Aorta (tissue), 5 donors: ENCODE data around the gene AUNIP. TPM values are rescaled to one million over a fixed set of nuclear protein-coding genes. Genes with fewer than 3 reads are reported as not detected.

Experiments
- ATAC-seq: fragments of 200-7000 bp; cut with Tn5 transposase; one replicate; pipeline ENCODE4 v1.9.1; 2022; ENCODE audit warnings: moderate library complexity; ENCODE audit not compliant: low FRiP score
- DNase-seq, 2 donors: peaks; one replicate each; pipeline ENCODE4 v3.0.0-alpha.2; 2020
- H3K27ac ChIP-seq, 2 donors: one replicate each; pipeline ENCODE4 v1.5.1; 2013; ENCODE audit warnings: low read length in 2 of 2, mild to moderate bottlenecking in 2 of 2, moderate library complexity in 2 of 2, control low read depth in 1 of 2, inconsistent platforms in 1 of 2, low read depth in 1 of 2
- H3K27me3 ChIP-seq, 2 donors: one replicate each; pipeline ENCODE4 v1.6.1; 2013; ENCODE audit warnings: control low read depth in 1 of 2, low read length in 1 of 2, mild to moderate bottlenecking in 1 of 2, moderate library complexity in 1 of 2; ENCODE audit not compliant: insufficient read depth in 2 of 2, control insufficient read depth in 1 of 2
- H3K36me3 ChIP-seq, 2 donors: one replicate each; pipeline ENCODE4 v1.6.1; 2013; ENCODE audit warnings: control low read depth in 1 of 2, low read length in 1 of 2, mild to moderate bottlenecking in 1 of 2; ENCODE audit not compliant: insufficient read depth in 2 of 2, control insufficient read depth in 1 of 2
- H3K4me1 ChIP-seq, 2 donors: one replicate each; pipeline ENCODE4 v1.6.1; 2013; ENCODE audit warnings: low read length in 2 of 2, control low read depth in 1 of 2, mild to moderate bottlenecking in 1 of 2, moderate library complexity in 1 of 2; ENCODE audit not compliant: insufficient read depth in 2 of 2, control insufficient read depth in 1 of 2
- H3K4me3 ChIP-seq, 2 donors: one replicate each; pipeline ENCODE4 v1.5.1; 2013; ENCODE audit warnings: low read length in 2 of 2, control low read depth in 1 of 2, mild to moderate bottlenecking in 1 of 2
- H3K9me3 ChIP-seq: one replicate; pipeline ENCODE4 v1.6.1; 2013; ENCODE audit warnings: mild to moderate bottlenecking, low read length; ENCODE audit not compliant: control insufficient read depth
- WGBS, 2 donors: extraction: QIAGEN DNeasy Blood & Tissue Kit; methylation state at CpG; one replicate each; pipeline ENCODE4 v1.1.7; 2013; 5-methylcytosine and 5-hydroxymethylcytosine counted together
- intact Hi-C, 2 donors: fragments of 100-400 bp; cut with DNase I; formaldehyde crosslinking; loops; one replicate each; pipeline versions ENCODE4 v1.14.2 to v1.15.0; 2022
- polyA plus RNA-seq, 2 donors: library from polyadenylated mRNA; stranded (reverse); fragments of 200-250 nt; gene quantifications; one replicate each; pipeline ENCODE4 v1.2.3, GENCODE V29; 2013
- total RNA-seq, 2 donors: library from RNA; stranded (reverse); fragmentation: NEBNext Ultra II Directional; extraction: Animal tissue kit (Norgen Biotek cat#: 25700); gene quantifications; one replicate each; pipeline ENCODE4 v1.2.1, GENCODE V29; 2021
- donor health status: healthy with polysubstance abuse.
- donor health status: Bipolar disorder and iron deficiency.
- donor health status: DM: no; HTN: no; CAD: no.
- donor health status: DM: no; HTN: no; CAD: no.
- donor health status: DM: yes; HTN: yes; CAD: no.

The AUNIP gene
- total and polyA plus RNA-seq, 4 donors, result not detected

DNA sequence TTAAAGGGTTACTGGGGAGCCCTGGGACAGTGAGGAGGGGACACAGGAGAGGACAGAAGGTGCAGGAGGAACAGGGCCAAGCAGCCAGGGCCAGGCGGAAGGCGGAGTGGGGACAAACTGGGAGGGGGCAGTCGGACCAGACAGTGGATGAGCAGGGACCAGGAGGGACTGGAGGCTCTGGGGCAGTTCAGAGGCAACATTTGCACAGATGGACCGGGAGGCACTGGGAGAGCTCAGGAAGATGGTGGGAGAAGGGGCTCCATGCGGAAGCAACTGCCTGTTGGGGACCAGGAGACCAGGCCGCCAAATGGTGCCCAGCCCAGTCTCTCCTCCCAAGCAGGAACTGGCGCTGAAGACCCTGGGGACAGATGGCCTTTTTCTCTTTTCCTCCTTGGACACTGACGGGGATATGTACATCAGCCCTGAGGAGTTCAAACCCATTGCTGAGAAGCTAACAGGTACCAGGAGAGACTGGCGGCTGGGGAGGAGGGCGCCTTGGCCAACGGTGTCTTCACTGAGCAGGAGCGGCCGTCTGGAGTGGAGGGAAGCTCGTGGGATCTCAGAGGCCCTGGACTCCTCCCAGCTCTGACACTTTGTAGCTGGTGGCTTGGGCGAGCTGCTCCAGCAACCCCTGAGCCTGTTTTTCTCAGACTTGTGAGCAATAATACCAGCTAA, 58.4 kb downstream of the AUNIP start:
- no peaks in the 10 kb centered on the region for H3K36me3 ChIP-seq
- 49 to 50% methylated on average over 15 of the region's 15 CpGs for WGBS, 2 donors
- DNase-seq, result peak in 1 of 2 donors; percentile 46
- no peak overlapping the region for H3K27ac ChIP-seq
- no peaks in the 10 kb centered on the region for H3K9me3 ChIP-seq
- no peaks in the 10 kb centered on the region for H3K4me1 ChIP-seq
- intact Hi-C loops, result loop anchor here (10.0 kb wide), 2 partner anchors 366 to 566 kb away; partner anchors contain the start of genes MACO1 (in 1 of the 2) and SYF2 (in 1 of the 2)
- no peaks in the 10 kb centered on the region for H3K27me3 ChIP-seq
- no peak for ATAC-seq
- H3K4me3 ChIP-seq, result peak overlapping the region; percentile 72 to 78

DNA sequence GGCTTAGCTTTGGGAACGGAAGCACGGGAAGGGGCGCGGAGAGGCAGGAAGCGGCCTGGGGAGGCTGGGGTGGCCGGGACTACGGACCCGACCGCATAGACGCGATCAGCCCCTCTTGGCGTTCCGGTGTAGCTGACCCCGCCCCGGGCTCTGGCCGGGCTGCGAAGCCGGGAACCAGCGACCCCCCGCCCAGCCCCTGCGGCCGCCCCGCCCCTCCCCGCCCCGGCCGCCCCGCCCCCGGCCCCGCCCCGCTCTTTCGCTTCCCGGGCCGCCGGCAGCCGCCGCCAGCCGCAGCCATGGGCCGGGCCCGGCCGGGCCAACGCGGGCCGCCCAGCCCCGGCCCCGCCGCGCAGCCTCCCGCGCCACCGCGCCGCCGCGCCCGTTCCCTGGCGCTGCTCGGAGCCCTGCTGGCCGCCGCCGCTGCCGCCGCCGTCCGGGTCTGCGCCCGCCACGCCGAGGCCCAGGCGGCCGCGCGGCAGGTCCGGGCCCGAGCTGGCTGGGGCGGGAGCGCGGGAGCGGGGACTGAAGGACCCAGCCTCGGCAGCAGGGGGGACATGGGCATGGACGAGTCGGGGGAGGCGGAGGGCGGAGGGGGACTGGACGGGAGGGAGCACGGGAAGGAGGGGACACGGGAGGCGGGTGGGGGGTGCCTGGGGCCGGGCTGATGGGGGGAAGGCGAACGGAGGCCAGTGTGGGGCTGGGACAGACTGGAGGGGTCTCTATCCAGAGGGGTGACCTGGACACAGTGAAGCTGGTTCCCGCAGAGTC, 59.1 kb downstream of the AUNIP start, which contains the start of gene SELENON:
TSS of gene SELENON (plus strand) at position 259 of the 768 bp plus-strand sequence. CDS start at position 297, 38 bp downstream.
- 1% methylated on average over 32 to 91 of the region's 91 CpGs for WGBS, 2 donors
- ATAC-seq, result peak; percentile 77
- Histone ChIP-seq H3K9me3 (no peaks in the 10 kb centered on the region), H3K36me3 (no peaks in the 10 kb centered on the region), H3K27ac (peak within 1 kb of the TSS in 1 of 2 donors; percentile 29), H3K4me1 (no peaks in the 10 kb centered on the region), H3K27me3 (no peaks in the 10 kb centered on the region), H3K4me3 (peak within 1 kb of the TSS; percentile 72 to 78)
- peak; percentile 86 to 89 for DNase-seq
- intact Hi-C loops, result loop anchor here (5.0 to 10.0 kb wide), 5 partner anchors 113 to 565 kb away; partner anchors contain the start of genes MACO1 (in 1 of the 2), MAN1C1 (in 1 of the 2) and SYF2 (in 1 of the 2)

DNA sequence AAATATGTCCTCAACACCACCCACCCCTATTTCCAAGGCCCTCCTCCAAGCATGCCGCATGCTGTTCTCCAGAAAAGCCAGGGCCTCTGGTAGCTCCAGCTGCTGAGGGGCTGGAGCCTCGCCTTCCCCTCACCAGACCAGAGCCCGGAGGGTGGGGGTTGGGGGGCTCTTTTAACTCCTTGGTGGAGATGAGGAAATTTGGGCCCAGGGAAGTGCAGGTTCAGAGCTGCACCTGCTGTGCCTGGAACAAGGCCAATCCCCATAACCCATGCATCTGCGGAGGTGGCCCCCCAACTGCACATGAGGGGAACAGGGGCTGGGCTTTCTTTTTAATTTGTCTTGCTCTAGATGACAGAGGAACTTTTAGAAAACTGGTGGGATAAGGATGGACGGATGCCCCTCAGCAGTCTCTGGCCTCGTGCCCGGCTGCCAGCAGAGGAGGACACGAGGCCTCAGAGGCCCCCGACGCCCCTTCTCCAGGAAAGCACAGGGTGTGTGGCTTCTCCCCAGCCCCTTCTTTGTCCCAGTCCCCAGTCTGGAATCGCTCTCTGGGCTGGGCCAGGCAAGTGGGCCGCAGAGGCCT, 59.8 kb downstream of the AUNIP start:
- H3K4me3 ChIP-seq, result peak overlapping the region; percentile 72 to 78
- WGBS, 2 donors, result 27 to 28% methylated on average over 12 of the region's 12 CpGs
- no peaks in the 10 kb centered on the region for H3K36me3 ChIP-seq
- intact Hi-C loops, result loop anchor here (5.0 kb wide), 3 partner anchors 112 to 252 kb away; partner anchors contain the start of gene MAN1C1 (in 1 of the 2)
- H3K9me3 ChIP-seq, result no peaks in the 10 kb centered on the region
- ATAC-seq (no peak), DNase-seq (no peak)
- H3K27ac ChIP-seq, result peak overlapping the region in 1 of 2 donors; percentile 29
- H3K27me3 ChIP-seq, result no peaks in the 10 kb centered on the region
- no peaks in the 10 kb centered on the region for H3K4me1 ChIP-seq

DNA sequence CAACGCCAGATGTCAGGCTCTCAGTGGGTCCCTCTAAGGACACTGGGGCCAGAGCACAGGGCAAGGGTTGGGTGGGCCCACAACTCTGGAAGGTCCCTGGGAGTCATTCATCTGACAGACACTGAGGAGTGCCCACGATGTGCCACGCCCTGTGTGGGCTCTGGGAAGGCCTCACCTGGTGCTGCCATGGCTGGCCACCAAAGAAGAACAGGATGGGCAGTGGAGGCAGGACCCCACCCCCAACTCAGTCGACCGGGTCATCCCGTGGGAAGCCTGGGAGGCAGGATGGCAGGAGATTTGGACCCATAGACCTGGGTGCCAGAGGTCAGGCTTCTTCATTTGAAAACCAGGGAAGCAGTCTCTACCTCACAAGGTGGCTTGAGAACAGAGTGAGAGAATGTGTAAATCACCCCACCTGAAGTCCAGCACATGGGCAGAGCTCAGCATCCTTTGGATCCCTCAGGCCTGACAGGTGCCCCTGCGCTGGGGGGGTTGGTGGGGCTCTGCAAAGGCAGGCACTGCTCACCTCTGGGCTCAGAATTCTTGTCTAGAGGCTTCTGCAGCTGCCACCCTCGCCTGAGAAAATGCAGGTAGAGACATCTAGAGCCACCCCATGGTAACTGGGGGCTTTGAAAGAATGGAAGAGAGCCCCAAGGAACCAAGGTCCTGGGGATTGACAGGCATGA, 60.4 kb downstream of the AUNIP start:
- no peak overlapping the region for H3K27ac ChIP-seq
- no peaks in the 10 kb centered on the region for H3K36me3 ChIP-seq
- no peaks in the 10 kb centered on the region for H3K4me1 ChIP-seq
- DNase-seq (no peak), ATAC-seq (no peak)
- intact Hi-C loops, result loop anchor here (5.0 kb wide), 3 partner anchors 112 to 252 kb away; partner anchors contain the start of gene MAN1C1 (in 1 of the 2)
- no peak overlapping the region for H3K4me3 ChIP-seq
- H3K9me3 ChIP-seq, result no peaks in the 10 kb centered on the region
- WGBS, 2 donors, result 88 to 89% methylated on average over 8 of the region's 8 CpGs
- H3K27me3 ChIP-seq, result no peaks in the 10 kb centered on the region

DNA sequence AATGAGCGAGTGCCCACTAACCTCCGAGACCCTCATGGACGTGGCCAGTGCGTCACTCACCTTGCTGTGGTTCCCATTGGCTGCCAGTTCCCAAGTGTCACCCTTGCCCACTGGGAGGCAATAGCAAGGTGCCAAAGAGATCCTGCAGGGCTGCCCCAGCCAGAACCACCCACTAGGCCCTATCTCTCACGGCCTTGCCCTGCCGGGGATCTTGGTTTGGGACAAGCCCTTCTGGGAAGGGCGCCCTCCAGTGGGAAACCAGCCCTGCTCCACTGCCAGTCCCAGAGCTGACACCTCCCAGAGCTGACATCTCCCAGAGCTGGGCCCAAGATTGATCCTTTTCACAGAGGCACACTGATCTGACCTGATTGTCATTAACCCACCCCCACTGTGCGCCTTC, 61.3 kb downstream of the AUNIP start:
- Histone ChIP-seq H3K27me3 (no peaks in the 10 kb centered on the region), H3K36me3 (no peaks in the 10 kb centered on the region), H3K4me1 (no peaks in the 10 kb centered on the region), H3K4me3 (no peak overlapping the region), H3K9me3 (no peaks in the 10 kb centered on the region), H3K27ac (no peak overlapping the region)
- ATAC-seq (no peak), DNase-seq (no peak)
- WGBS, 2 donors, result 80 to 83% methylated on average over 8 of the region's 8 CpGs
- intact Hi-C loops, result loop anchor here (2.0 to 5.0 kb wide), 5 partner anchors 111 to 251 kb away; partner anchors contain the start of gene MAN1C1 (in 2 of the 2)

DNA sequence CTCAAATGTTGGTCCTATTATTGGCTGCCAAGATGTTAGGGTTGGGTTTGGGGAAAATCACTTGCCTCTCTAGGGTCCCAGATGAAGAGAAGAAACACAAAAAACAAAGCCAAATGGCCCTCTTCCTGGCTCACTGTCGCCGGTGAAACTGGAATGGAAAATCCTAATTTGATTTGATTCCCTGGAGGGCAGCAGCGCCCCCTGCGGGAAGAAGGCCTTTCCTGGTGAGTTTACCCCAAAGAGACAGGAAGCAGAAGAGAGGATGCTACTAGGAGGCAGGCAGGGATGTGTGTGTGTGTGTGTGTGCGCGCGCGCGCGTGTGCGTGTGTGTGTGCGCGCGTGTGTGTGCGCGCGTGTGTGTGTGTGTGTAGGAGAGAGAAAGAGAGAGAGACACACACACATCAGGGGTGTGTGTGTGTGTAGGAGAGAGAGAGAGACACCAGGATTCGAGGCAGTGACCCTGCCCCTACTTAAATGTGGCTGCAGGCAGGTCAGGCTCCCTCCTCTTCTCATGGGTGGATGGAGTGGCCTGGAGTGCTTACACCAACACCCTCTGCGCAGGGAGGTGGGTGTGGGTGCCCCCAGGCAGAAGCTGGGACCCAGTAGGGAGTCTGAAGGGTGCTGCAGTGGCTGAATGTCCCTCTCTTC, 62.3 kb downstream of the AUNIP start:
- Histone ChIP-seq H3K36me3 (no peaks in the 10 kb centered on the region), H3K27me3 (no peaks in the 10 kb centered on the region), H3K4me3 (no peak overlapping the region), H3K9me3 (no peaks in the 10 kb centered on the region), H3K4me1 (no peaks in the 10 kb centered on the region), H3K27ac (no peak overlapping the region)
- ATAC-seq (peak; percentile 70), DNase-seq (peak; percentile 91 to 95)
- WGBS, 2 donors, result 10 to 20% methylated on average over 18 to 19 of the region's 19 CpGs
- intact Hi-C loops, result loop anchor here (2.0 to 5.0 kb wide), 5 partner anchors 110 to 250 kb away; partner anchors contain the start of gene MAN1C1 (in 2 of the 2)

DNA sequence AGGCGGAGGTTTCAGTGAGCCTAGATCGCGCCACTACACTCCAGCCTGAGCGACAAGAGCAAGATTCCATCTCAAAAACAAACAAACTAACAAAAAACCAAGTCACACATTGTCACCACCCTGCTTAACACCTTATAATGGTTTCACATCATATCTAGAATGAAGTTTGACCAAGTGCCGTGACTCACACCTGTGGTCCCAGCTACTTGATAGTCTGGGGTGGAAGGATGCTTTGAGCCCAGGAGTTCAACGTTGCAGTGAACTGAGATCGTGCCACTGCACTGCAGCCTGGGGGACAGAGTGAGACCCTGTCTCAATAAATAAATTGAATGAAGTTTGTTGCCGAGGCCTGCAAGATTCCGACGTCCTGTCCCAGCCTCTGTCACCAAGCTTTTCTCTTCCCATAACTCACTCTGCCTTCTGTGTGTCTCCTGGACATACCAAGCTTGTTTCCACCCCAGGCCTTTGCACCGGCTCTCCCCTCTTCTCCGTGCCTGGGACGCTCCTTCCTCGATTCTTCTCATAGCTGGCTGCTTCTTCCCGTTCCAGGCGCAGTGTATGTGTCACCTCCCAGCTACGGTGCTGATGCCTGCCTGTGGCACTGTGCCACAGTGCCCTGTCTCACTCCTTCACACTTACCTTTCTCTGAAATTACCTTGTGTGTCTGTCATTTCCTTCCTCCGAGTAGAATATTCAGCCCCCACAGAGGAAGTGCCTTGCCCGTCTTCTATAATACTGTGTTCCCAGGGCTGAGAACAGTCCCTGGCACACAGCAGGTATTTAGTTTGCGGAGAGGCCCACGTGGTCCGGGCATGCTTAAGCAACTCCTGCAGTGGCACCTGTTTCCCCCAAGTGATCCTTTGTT, 63.1 kb downstream of the AUNIP start:
- intact Hi-C loops, result loop anchor here (2.0 to 5.0 kb wide), 5 partner anchors 109 to 249 kb away; partner anchors contain the start of gene MAN1C1 (in 2 of the 2)

More for the DNA sequence above, 63.1 kb downstream of the AUNIP start:
- Histone ChIP-seq H3K27ac (no peak overlapping the region), H3K36me3 (no peaks in the 10 kb centered on the region), H3K4me1 (no peaks in the 10 kb centered on the region), H3K27me3 (no peaks in the 10 kb centered on the region), H3K4me3 (no peak overlapping the region), H3K9me3 (no peaks in the 10 kb centered on the region)
- DNase-seq, result no peak
- WGBS, 2 donors, result 69% methylated on average over 22 of the region's 22 CpGs
- no peak for ATAC-seq
